Islet precursor cell (in vitro differentiated cells): Measurements from ENCODE around the gene RECQL5.
A peak's percentile ranks its signal among the peaks of the same experiment; 100 is the strongest.

Experiments
- DNase-seq: peaks from one replicate; pipeline ENCODE4 v3.0.0-alpha.2; 2018

Gene RECQL5

GRCh38 chr17:75632428-75632827 lies 34.5 kb downstream of the RECQL5 start:
- DNase-seq, result no peak

GRCh38 chr17:75631353-75631752 lies 35.6 kb downstream of the RECQL5 start:
- no peak for DNase-seq

- no peak for DNase-seq
Measured at GRCh38 chr17:75630071-75630917, 36.7 kb downstream of the RECQL5 start.

- no peak for DNase-seq
Measured at GRCh38 chr17:75629157-75629556, 37.8 kb downstream of the RECQL5 start.

- DNase-seq, result no peak
Measured at GRCh38 chr17:75628425-75628824, 38.5 kb downstream of the RECQL5 start.

- no peak for DNase-seq
Measured at GRCh38 chr17:75627094-75627493, 39.9 kb downstream of the RECQL5 start.

- DNase-seq, result no peak
Measured at GRCh38 chr17:75626496-75627038, 40.4 kb downstream of the RECQL5 start.

GRCh38 chr17:75625813-75626486 lies 41.0 kb downstream of the RECQL5 start:
- DNase-seq, result peak; percentile 86

GRCh38 chr17:75624714-75625345 lies 42.1 kb downstream of the RECQL5 start:
- no peak for DNase-seq

GRCh38 chr17:75624021-75624420 lies 42.9 kb downstream of the RECQL5 start:
- DNase-seq, result no peak

GRCh38 chr17:75623386-75623785 lies 43.6 kb downstream of the RECQL5 start:
- no peak for DNase-seq

GRCh38 chr17:75622771-75623273 lies 44.1 kb downstream of the RECQL5 start:
- no peak for DNase-seq

- no peak for DNase-seq
Measured at GRCh38 chr17:75622076-75622475, 44.9 kb downstream of the RECQL5 start.

GRCh38 chr17:75621489-75621888 lies 45.5 kb downstream of the RECQL5 start:
- DNase-seq, result no peak

GRCh38 chr17:75619506-75620431 lies 47.2 kb downstream of the RECQL5 start:
- DNase-seq, result peak; percentile 92

- DNase-seq, result no peak
Measured at GRCh38 chr17:75617675-75618074, 49.3 kb downstream of the RECQL5 start.

GRCh38 chr17:75617218-75617617 lies 49.7 kb downstream of the RECQL5 start:
- DNase-seq, result no peak

GRCh38 chr17:75616521-75617122 lies 50.3 kb downstream of the RECQL5 start:
- no peak for DNase-seq

GRCh38 chr17:75615301-75615700 lies 51.7 kb downstream of the RECQL5 start:
- no peak for DNase-seq

- DNase-seq, result no peak
Measured at GRCh38 chr17:75614556-75615270, 52.2 kb downstream of the RECQL5 start.

GRCh38 chr17:75614006-75614405 lies 52.9 kb downstream of the RECQL5 start:
- peak; percentile 82 for DNase-seq
